Measurements from ENCODE around the gene IMMP2L.

The IMMP2L gene

GRCh38 chr7:110800984-110801383 is 761.3 kb downstream of the IMMP2L start:
- no peak overlapping the region for H3K4me3 ChIP-seq (ENCODE audit: low read depth, low read length)
- TF ChIP-seq CTCF (IDR thresholded peaks at IDR 0.05; ENCODE audit: borderline replicate concordance, insufficient read depth, low read depth, low read length) = no peak

GRCh38 chr7:110797656-110798055 is 764.6 kb downstream of the IMMP2L start:
- no peak overlapping the region for H3K4me3 ChIP-seq (ENCODE audit: low read depth, low read length)
- no peak for TF ChIP-seq CTCF (IDR thresholded peaks at IDR 0.05; ENCODE audit: borderline replicate concordance, insufficient read depth, low read depth, low read length)

GRCh38 chr7:110790992-110791391 is 771.3 kb downstream of the IMMP2L start:
- H3K4me3 ChIP-seq (ENCODE audit: low read depth, low read length) = no peak overlapping the region
- TF ChIP-seq CTCF (IDR thresholded peaks at IDR 0.05; ENCODE audit: borderline replicate concordance, insufficient read depth, low read depth, low read length) = no peak

- TF ChIP-seq CTCF (IDR thresholded peaks at IDR 0.05; ENCODE audit: borderline replicate concordance, insufficient read depth, low read depth, low read length) = no peak
- no peak overlapping the region for H3K4me3 ChIP-seq (ENCODE audit: low read depth, low read length)
These were observed 775.8 kb downstream of the IMMP2L start for GRCh38 chr7:110786328-110786965.

- H3K4me3 ChIP-seq (ENCODE audit: low read depth, low read length) = no peak overlapping the region
- TF ChIP-seq CTCF (IDR thresholded peaks at IDR 0.05; ENCODE audit: borderline replicate concordance, insufficient read depth, low read depth, low read length) = no peak
These were observed 777.5 kb downstream of the IMMP2L start for GRCh38 chr7:110784749-110785148.

- H3K4me3 ChIP-seq (ENCODE audit: low read depth, low read length) = no peak overlapping the region
- no peak for TF ChIP-seq CTCF (IDR thresholded peaks at IDR 0.05; ENCODE audit: borderline replicate concordance, insufficient read depth, low read depth, low read length)
These were observed 781.6 kb downstream of the IMMP2L start for GRCh38 chr7:110780712-110781111.

- no peak overlapping the region for H3K4me3 ChIP-seq (ENCODE audit: low read depth, low read length)
- no peak for TF ChIP-seq CTCF (IDR thresholded peaks at IDR 0.05; ENCODE audit: borderline replicate concordance, insufficient read depth, low read depth, low read length)
These were observed 783.0 kb downstream of the IMMP2L start for GRCh38 chr7:110779339-110779738.

Measured in GM12875 (cell line).